Effector CD4-positive, alpha-beta T cell (primary cell): Measurements from ENCODE around the gene FAAP20.
"Not testable (repeated sequence)": the region's sequence is repeated elsewhere in the genome, so short reads cannot be mapped to it uniquely, and the experiment has no call there.

Experiments used
- DNase-seq: peaks from one replicate; pipeline ENCODE4 v3.0.0-alpha.2; 2020

FAAP20 gene

GRCh38 chr1:2154022-2154421 lies 40.5 kb downstream of the FAAP20 start:
- DNase-seq: no peak

- no peak for DNase-seq
Observed at GRCh38 chr1:2152954-2153353, 41.6 kb downstream of the FAAP20 start.

GRCh38 chr1:2151911-2152310 lies 42.7 kb downstream of the FAAP20 start:
- no peak for DNase-seq

- DNase-seq: no peak
Observed at GRCh38 chr1:2151252-2151651, 43.3 kb downstream of the FAAP20 start.

- DNase-seq: no peak
Observed at GRCh38 chr1:2150801-2151200, 43.8 kb downstream of the FAAP20 start.

- peak; percentile 40 for DNase-seq
Observed at GRCh38 chr1:2148691-2149090, 45.9 kb downstream of the FAAP20 start.

- DNase-seq: not testable (repeated sequence)
Observed at GRCh38 chr1:2147869-2148268, 46.7 kb downstream of the FAAP20 start.

GRCh38 chr1:2146836-2147517 lies 47.6 kb downstream of the FAAP20 start:
- no peak for DNase-seq

GRCh38 chr1:2145946-2146835 lies 48.4 kb downstream of the FAAP20 start:
- DNase-seq: no peak

GRCh38 chr1:2144501-2145090 lies 50.0 kb downstream of the FAAP20 start:
- DNase-seq: no peak

GRCh38 chr1:2143814-2144500 lies 50.6 kb downstream of the FAAP20 start:
- no peak for DNase-seq

GRCh38 chr1:2141025-2141424 lies 53.5 kb downstream of the FAAP20 start:
- no peak for DNase-seq
